ENCODE data around the gene HIBADH. TPM values are rescaled to one million over a fixed set of nuclear protein-coding genes. Genes with fewer than 3 reads are reported as not detected.

The HIBADH gene
- total and polyA plus RNA-seq, 10 of the 15 experiments (the other 5 are each of a cell fraction or from before 2014, with no cell fraction given) = 8.7 to 36.1 (median 18.6) TPM

DNA sequence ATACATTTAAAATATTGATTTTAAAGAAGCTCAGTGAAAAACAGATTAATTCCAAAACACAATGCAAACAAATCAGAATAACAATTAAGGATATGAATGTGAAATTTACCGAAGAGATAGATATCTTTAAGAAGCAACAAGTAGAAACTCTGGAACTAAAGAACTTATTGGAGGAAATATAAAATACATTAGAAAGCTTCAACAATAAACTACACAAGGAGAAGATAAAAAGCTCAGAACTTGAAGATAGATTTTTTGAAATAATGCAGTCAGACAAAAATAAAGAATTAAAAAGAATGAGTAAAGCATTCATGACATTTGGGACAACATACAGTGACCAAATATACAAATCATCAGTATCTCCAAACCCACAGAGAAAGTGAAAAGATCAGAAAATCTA, 43.2 kb downstream of the HIBADH start:
- no peaks in the 10 kb centered on the region for H4K20me1 ChIP-seq (ENCODE audit: control insufficient read depth, insufficient read depth)
- H3K36me3 ChIP-seq (ENCODE audit: control insufficient read depth in 2 of 2, insufficient read depth in 2 of 2, low read length in 1 of 2) = no peaks in the 10 kb centered on the region
- intact Hi-C loops (cut with micrococcal nuclease; ENCODE audit: unreplicated experiment) (no loop called here), in situ Hi-C loops (cut with MboI) (no loop called here)
- no peaks in the 10 kb centered on the region for H3K4me1 ChIP-seq (ENCODE audit: control insufficient read depth, insufficient read depth, low read length)
- BruUV-seq (replicated peaks) = no TSS peak
- no peak overlapping the region for H3K27ac ChIP-seq (ENCODE audit: control insufficient read depth, insufficient read depth)
- H3K79me2 ChIP-seq (ENCODE audit: control insufficient read depth, insufficient read depth, low read length) = no peaks in the 10 kb centered on the region
- DNase-seq (ENCODE audit: low read depth, low spot score) = no peak
- CTCF ChIA-PET = interaction anchor here (0.9 to 1.2 kb wide), 3 partner anchors 12 to 43 kb away, joined by 3 to 4 read pairs (median 3); no protein-coding TSS in a partner anchor
- RAD21 ChIA-PET (ENCODE audit: unreplicated experiment) = no interaction called here
- H3K9me3 ChIP-seq (replicated peaks; ENCODE audit: control insufficient read depth, insufficient read depth, low read length) = peaks cover 15% of the 10 kb centered on the region
- FAIRE-seq = no peak
- H2AFZ ChIP-seq (ENCODE audit: control insufficient read depth, low read depth, low read length) = no peak overlapping the region
- H3K27me3 ChIP-seq (replicated peaks in 1 of 2; ENCODE audit: control insufficient read depth in 2 of 2, insufficient read depth in 2 of 2, low read length in 1 of 2) = no peaks in the 10 kb centered on the region
- no peak for ATAC-seq
- SMC1A ChIA-PET (ENCODE audit: uncharacterized antibody, unreplicated experiment) = interaction anchor here (1.0 kb wide), 1 partner anchor 14 kb away, joined by 5 read pairs; no protein-coding TSS in a partner anchor
- POLR2A ChIA-PET = no interaction called here
- TF ChIP-seq BMI1 (IDR thresholded peaks at IDR 0.05; ENCODE audit: borderline replicate concordance) (no peak), DPF2 (IDR thresholded peaks at IDR 0.05) (no peak), FOS (IDR thresholded peaks at IDR 0.05; ENCODE audit: borderline replicate concordance, extremely low read depth, insufficient read length) (no peak), CBX3 (IDR thresholded peaks at IDR 0.05; ENCODE audit: borderline replicate concordance, low read depth) (no peak), MEF2A (IDR thresholded peaks at IDR 0.05; ENCODE audit: insufficient read depth, low read depth, low read length) (no peak), GATAD2B (conservative IDR thresholded peaks at IDR 0.05; ENCODE audit: low read depth) (no peak), NFIC (IDR thresholded peaks at IDR 0.05; ENCODE audit: low read depth, low read length) (no peak), EED (IDR thresholded peaks at IDR 0.05; ENCODE audit: low read depth) (no peak), NR2F1 (conservative IDR thresholded peaks at IDR 0.05) (no peak), RCOR1 (conservative IDR thresholded peaks at IDR 0.05; ENCODE audit: low read depth, low read length) (no peak), SP1 (IDR thresholded peaks at IDR 0.05; ENCODE audit: low read depth, low read length) (no peak), NFYA (IDR thresholded peaks at IDR 0.05; ENCODE audit: borderline replicate concordance, low read depth, low read length) (no peak), EGR1 (IDR thresholded peaks at IDR 0.05; ENCODE audit: borderline replicate concordance in 1 of 2, low read depth in 2 of 2, low read length in 2 of 2) (no peak)
- TF ChIP-seq, protein P1, sequence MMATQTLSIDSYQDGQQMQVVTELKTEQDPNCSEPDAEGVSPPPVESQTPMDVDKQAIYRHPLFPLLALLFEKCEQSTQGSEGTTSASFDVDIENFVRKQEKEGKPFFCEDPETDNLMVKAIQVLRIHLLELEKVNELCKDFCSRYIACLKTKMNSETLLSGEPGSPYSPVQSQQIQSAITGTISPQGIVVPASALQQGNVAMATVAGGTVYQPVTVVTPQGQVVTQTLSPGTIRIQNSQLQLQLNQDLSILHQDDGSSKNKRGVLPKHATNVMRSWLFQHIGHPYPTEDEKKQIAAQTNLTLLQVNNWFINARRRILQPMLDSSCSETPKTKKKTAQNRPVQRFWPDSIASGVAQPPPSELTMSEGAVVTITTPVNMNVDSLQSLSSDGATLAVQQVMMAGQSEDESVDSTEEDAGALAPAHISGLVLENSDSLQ (IDR thresholded peaks at IDR 0.05) = no peak
- TF ChIP-seq, protein P2, sequence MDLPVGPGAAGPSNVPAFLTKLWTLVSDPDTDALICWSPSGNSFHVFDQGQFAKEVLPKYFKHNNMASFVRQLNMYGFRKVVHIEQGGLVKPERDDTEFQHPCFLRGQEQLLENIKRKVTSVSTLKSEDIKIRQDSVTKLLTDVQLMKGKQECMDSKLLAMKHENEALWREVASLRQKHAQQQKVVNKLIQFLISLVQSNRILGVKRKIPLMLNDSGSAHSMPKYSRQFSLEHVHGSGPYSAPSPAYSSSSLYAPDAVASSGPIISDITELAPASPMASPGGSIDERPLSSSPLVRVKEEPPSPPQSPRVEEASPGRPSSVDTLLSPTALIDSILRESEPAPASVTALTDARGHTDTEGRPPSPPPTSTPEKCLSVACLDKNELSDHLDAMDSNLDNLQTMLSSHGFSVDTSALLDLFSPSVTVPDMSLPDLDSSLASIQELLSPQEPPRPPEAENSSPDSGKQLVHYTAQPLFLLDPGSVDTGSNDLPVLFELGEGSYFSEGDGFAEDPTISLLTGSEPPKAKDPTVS (IDR thresholded peaks at IDR 0.05; ENCODE audit: low read depth, low read length) = no peak
- TF ChIP-seq, protein P3, sequence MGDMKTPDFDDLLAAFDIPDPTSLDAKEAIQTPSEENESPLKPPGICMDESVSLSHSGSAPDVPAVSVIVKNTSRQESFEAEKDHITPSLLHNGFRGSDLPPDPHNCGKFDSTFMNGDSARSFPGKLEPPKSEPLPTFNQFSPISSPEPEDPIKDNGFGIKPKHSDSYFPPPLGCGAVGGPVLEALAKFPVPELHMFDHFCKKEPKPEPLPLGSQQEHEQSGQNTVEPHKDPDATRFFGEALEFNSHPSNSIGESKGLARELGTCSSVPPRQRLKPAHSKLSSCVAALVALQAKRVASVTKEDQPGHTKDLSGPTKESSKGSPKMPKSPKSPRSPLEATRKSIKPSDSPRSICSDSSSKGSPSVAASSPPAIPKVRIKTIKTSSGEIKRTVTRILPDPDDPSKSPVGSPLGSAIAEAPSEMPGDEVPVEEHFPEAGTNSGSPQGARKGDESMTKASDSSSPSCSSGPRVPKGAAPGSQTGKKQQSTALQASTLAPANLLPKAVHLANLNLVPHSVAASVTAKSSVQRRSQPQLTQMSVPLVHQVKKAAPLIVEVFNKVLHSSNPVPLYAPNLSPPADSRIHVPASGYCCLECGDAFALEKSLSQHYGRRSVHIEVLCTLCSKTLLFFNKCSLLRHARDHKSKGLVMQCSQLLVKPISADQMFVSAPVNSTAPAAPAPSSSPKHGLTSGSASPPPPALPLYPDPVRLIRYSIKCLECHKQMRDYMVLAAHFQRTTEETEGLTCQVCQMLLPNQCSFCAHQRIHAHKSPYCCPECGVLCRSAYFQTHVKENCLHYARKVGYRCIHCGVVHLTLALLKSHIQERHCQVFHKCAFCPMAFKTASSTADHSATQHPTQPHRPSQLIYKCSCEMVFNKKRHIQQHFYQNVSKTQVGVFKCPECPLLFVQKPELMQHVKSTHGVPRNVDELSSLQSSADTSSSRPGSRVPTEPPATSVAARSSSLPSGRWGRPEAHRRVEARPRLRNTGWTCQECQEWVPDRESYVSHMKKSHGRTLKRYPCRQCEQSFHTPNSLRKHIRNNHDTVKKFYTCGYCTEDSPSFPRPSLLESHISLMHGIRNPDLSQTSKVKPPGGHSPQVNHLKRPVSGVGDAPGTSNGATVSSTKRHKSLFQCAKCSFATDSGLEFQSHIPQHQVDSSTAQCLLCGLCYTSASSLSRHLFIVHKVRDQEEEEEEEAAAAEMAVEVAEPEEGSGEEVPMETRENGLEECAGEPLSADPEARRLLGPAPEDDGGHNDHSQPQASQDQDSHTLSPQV (IDR thresholded peaks at IDR 0.05) = no peak
- WGBS (ENCODE audit: insufficient coverage, insufficient replicate concordance, low lambda C conversion rate, missing lambda C conversion rate) = 95% methylated on average over 1 of the region's 1 CpG
- H3K4me2 ChIP-seq (ENCODE audit: control insufficient read depth, insufficient read depth) = no peak overlapping the region
- H3K9ac ChIP-seq (ENCODE audit: control insufficient read depth, insufficient read depth, low read length) = no peak overlapping the region
- H3K4me3 ChIP-seq = no peak overlapping the region
